ENCODE measurements around the gene EIF4ENIF1.
"Not testable (repeated sequence)": the region's sequence is repeated elsewhere in the genome, so short reads cannot be mapped to it uniquely, and the experiment has no call there.

The EIF4ENIF1 gene

GRCh38 chr22:31489632-31490495 is at the start of gene EIF4ENIF1:
TSS of gene EIF4ENIF1 (minus strand) at chr22:31489842. CDS start at chr22:31488718, 1,124 bp downstream.
- DNase-seq (ENCODE audit: low spot score): peak; percentile 97

DNA sequence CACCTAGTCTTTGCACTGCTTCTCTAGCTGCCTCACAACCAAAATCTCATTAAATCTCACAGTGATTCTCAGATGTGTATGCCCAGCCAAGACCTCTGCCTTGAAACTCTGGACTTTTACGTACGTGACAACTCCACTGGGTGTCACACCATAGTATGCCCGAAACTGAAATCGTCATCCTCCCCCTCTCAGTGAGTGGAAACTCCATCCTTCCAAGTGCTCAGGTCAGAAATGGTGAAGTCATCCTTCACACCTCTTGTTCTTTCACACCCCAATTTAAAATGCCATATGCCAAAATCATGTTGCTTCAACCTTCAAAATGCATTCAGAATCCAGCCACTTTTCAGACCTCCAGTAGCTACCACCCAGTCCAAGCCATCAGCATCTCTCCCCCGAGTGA is 49.2 kb upstream of the EIF4ENIF1 start:
- DNase-seq (ENCODE audit: low spot score): no peak

DNA sequence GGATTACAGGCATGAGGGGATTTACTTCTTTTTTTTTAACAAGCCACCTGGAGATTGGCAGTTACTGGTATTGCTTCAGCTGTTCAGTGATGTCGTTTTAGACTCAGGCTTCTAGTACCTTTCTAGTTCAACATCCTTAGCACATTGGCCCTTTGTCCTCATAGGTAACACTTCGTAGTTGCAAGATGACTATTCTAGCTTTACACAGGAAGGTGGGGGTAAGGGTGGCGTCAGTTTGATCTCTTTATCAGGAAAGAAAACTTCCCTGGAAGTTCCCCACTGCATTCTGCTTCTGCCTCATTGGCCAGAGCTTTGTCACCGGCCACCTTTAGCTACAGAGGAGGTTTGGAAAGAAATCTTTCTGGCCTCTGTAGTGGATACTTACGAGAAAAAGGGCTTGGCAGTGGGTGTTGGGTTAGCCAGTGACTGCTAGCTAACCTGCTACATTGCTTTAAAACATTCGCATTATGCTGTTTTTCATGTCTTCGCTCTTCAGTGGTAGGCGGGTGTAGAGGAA is 47.4 kb upstream of the EIF4ENIF1 start:
- DNase-seq (ENCODE audit: low spot score): no peak

DNA sequence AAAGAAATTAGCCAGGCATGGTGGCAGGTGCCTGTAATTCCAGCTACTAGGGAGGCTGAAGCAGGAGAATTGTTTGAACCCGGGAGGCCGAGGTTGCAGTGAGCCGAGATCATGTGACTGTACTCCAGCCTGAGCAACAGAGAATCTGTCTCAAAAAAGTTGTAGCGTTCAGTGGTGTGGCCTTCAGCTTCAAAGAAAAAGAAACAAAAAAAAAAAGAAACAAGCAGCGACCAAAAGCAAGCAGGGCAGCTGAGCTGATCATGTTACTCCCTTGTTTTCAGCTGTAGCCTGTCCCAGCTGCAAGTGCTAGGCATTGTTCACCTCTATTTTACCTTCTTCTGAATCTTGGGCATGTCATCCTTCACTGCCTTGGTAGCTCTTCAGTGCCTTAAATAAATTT is 43.7 kb upstream of the EIF4ENIF1 start:
- DNase-seq (ENCODE audit: low spot score): no peak

- DNase-seq (ENCODE audit: low spot score): no peak
Observed at GRCh38 chr22:31532060-31532459, 42.4 kb upstream of the EIF4ENIF1 start.

- no peak for DNase-seq (ENCODE audit: low spot score)
Observed at GRCh38 chr22:31530823-31531195, 41.2 kb upstream of the EIF4ENIF1 start.

DNA sequence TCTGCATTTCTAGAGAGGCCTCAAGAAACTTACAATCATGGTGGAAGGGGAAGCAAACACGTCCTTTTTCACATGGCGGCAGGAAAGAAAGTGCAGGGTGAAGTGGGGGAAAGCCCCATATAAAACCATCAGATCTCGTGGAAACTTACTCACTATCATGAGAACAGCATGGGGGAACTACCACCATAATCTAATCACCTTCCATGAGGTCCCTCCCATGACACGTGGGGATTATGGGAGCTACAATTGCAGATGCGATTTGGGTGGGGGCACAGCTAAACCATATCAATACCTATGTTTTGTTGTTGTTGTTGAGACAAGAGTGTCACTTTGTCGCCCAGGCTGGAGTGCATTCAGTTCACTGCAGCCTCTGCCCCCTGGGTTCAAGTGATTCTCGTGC is 36.6 kb upstream of the EIF4ENIF1 start:
- DNase-seq (ENCODE audit: low spot score): no peak

- DNase-seq (ENCODE audit: low spot score): not testable (repeated sequence)
Observed at GRCh38 chr22:31524132-31524531, 34.5 kb upstream of the EIF4ENIF1 start.

GRCh38 chr22:31520051-31520450 is 30.4 kb upstream of the EIF4ENIF1 start:
- DNase-seq (ENCODE audit: low spot score): no peak

- no peak for DNase-seq (ENCODE audit: low spot score)
Observed at GRCh38 chr22:31509061-31509762, 19.6 kb upstream of the EIF4ENIF1 start.

DNA sequence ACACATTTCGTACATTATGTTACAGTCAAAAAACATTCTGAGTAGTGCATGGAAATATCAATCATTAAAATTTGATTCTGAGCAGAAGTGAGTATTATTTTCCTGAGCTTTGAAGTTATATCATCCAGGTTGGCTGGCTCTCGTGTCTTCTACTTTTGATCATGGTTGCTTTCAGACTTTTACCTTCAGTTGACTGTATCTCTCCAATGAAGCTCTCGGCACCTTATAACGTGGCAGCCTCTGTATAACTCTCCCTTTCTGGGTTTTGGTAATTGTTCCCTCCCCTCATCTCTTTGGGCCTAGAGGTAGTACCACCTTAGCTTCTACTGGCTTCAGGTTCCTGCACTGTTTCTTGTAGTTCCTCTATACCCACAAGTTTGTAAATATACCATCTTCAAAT is 18.9 kb upstream of the EIF4ENIF1 start:
- no peak for DNase-seq (ENCODE audit: low spot score)

DNA sequence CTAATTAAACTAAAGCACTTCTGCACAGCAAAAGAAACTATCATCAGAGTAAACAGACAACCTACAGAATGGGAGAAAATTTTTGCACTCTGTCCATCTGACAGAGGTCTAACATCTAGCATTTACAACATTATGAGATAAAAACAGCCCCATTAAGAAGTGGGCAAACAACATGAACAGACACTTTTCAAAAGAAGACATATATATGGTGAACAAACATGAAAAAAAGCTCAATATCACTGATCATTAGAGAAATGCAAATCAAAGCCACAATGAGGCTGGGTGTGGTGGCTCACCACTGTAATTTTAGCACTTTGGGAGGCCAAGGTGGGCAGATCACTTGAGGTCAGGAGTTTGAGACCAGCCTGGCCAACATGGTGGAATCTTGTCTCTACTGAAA is 17.9 kb upstream of the EIF4ENIF1 start:
- DNase-seq (ENCODE audit: low spot score): not testable (repeated sequence)

GRCh38 chr22:31504282-31504681 is 14.6 kb upstream of the EIF4ENIF1 start:
- no peak for DNase-seq (ENCODE audit: low spot score)

DNA sequence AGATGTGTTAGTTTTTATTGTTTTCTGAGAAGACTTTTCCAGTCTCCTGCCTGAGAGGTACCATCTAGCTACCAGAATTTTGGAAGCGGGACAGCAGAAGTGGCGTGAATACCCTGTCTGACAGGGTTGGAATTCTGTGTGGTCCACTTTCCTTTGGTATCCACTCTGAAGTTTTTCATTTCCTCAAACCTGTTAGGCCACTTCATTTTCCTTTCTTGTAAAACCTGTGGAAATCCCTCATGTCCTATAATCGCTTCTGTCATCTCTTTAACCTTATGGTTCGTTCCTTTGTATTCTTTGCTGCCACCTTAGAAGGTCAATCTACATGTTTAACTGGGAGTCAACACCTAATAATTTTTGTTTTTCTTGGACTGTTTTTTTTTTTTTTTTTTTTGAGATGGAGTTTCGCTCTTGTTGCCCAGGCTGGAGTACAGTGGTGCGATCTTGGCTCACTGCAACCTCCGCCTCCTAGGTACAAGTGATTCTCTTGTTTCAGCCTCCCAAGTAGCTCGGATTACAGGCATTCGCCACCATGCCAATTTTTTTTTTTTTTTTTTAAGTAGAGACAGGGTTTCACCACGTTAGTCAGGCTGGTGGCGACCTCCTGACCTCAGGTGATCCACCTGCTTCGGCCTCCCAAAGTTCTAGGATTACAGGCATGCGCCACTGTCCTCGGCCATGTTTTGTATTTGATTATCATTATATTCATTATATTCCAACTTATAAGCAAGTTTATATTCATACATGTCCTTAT is 13.7 kb upstream of the EIF4ENIF1 start:
- DNase-seq (ENCODE audit: low spot score): no peak

DNA sequence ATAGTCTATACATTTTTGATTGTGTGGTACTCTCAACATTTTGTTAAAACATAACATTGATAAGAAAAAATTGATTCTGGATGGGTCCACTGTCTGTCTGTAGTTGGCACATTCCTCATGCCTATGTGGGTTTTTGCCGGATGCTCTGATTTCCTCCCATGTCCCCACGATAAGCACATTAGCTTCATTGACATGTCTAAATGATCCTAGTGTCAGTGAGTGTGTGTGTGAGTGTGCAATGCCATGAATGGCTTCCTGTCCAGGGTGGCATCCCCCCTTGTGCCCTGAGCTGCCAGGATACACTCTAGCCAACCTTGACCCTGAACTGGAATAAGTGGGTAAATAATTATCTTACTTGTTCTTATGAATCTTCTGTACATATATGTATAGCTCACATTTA is 12.1 kb upstream of the EIF4ENIF1 start:
- no peak for DNase-seq (ENCODE audit: low spot score)

- no peak for DNase-seq (ENCODE audit: low spot score)
Observed at GRCh38 chr22:31497148-31497938, 7.7 kb upstream of the EIF4ENIF1 start.

DNA sequence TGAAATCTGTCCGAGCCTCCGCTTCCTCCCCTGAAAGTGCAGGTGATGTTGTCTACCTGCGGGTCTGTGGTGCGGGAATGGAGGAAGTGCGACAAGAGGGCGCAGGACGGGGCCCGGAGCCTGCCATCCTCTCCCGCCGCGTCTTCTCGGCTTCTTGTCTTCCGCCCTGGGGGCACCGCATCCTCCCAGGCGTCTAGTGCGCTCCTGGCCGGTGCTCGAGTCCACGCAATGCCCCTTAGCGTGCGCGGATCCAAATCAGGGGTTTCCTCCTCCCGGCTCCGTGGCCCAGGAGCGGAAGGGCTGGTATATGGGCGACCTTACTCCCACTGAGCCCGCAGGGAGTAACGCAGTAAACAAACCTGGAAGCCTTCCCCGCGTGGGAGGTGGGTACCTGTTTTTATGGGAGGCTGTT is 7.1 kb upstream of the EIF4ENIF1 start:
- peak; percentile 65 for DNase-seq (ENCODE audit: low spot score)

GRCh38 chr22:31496007-31496734 is 6.5 kb upstream of the EIF4ENIF1 start, which contains the start of gene SFI1:
TSS of gene SFI1 (plus strand) at chr22:31496536. CDS start at chr22:31508285, 11,749 bp downstream.
- peak; percentile 98 for DNase-seq (ENCODE audit: low spot score)

DNA sequence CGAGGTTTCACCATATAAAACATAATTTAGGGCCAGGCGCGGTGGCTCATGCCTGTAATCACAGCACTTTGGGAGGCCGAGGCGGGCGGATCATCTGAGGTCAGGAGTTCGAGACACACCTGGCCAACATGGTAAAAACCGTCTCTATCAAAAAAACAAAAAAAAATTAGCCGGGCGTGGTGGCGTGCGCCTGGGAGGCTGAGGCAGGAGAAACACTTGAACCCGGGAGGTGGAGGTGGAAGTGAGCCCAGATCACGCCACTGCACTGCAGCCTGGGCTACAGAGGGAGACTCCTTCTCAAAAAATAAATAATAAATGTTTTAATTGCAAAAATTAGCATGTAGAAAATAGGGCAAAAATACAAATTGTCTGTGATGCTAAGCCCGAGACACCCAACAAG is 5.7 kb upstream of the EIF4ENIF1 start:
- no peak for DNase-seq (ENCODE audit: low spot score)

- DNase-seq (ENCODE audit: low spot score): not testable (repeated sequence)
Observed at GRCh38 chr22:31493355-31493754, 3.7 kb upstream of the EIF4ENIF1 start.

DNA sequence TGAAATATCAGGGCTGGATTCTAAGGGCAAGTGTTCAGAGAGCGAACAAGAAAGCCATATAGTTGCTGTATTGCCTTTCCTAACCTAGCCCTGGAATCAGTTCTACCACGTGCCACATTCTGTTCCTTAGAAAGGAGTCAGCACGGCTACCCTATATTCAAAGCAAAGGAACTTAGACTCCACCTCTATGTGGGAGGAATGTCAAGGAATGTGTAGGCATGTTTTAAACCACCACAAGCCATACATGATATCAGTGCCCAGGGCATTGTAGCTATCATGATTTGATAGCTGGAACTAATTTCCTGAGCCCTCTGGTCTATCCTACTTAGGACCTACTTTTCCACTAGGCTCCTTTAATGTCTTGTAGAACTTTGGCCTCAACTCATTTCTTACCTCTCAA is 2.5 kb upstream of the EIF4ENIF1 start:
- DNase-seq (ENCODE audit: low spot score): no peak
